GM19043 (cell line): ENCODE data around the gene CDC26.

ENCODE experiments used
- ATAC-seq: cut with Tn5 transposase; IDR thresholded peaks from one replicate; pipeline ENCODE4 v1.9.1; 2021; ENCODE audit warnings: low read depth; ENCODE audit not compliant: unreplicated experiment

CDC26 gene

GRCh38 chr9:113275157-113276131, at the start of gene CDC26, which contains the start of gene PRPF4:
Gene CDC26 (minus strand): TSS chr9:113275572. CDS start chr9:113272507, 3,065 bp downstream.
Gene PRPF4 (plus strand): TSS chr9:113275658. CDS start chr9:113275744, 86 bp downstream.
- ATAC-seq, result peak; percentile 99

GRCh38 chr9:113322671-113323070, 47.3 kb upstream of the CDC26 start:
- no peak for ATAC-seq

- ATAC-seq, result no peak
These were observed 44.7 kb upstream of the CDC26 start for GRCh38 chr9:113320051-113320450.

- no peak for ATAC-seq
These were observed 43.7 kb upstream of the CDC26 start for GRCh38 chr9:113319054-113319453.

- no peak for ATAC-seq
These were observed 42.4 kb upstream of the CDC26 start for GRCh38 chr9:113317777-113318176.

GRCh38 chr9:113316030-113316429, 40.7 kb upstream of the CDC26 start:
- ATAC-seq, result no peak

GRCh38 chr9:113315231-113315630, 39.9 kb upstream of the CDC26 start:
- ATAC-seq, result no peak

- ATAC-seq, result no peak
These were observed 37.9 kb upstream of the CDC26 start for GRCh38 chr9:113313261-113313660.

- ATAC-seq, result no peak
These were observed 36.6 kb upstream of the CDC26 start for GRCh38 chr9:113311961-113312360.

GRCh38 chr9:113310538-113310937, 35.2 kb upstream of the CDC26 start:
- ATAC-seq, result no peak

GRCh38 chr9:113309204-113309813, 33.9 kb upstream of the CDC26 start:
- ATAC-seq, result no peak

GRCh38 chr9:113307396-113307975, 32.1 kb upstream of the CDC26 start:
- no peak for ATAC-seq

GRCh38 chr9:113306566-113306965, 31.2 kb upstream of the CDC26 start:
- ATAC-seq, result no peak

GRCh38 chr9:113302792-113303418, 27.5 kb upstream of the CDC26 start, which contains the start of gene RNF183:
Gene RNF183 (minus strand): TSS chr9:113303376. CDS start chr9:113298184, 5,192 bp downstream.
- ATAC-seq, result no peak

GRCh38 chr9:113301548-113301947, 26.2 kb upstream of the CDC26 start:
- ATAC-seq, result no peak

- ATAC-seq, result no peak
These were observed 24.5 kb upstream of the CDC26 start for GRCh38 chr9:113299800-113300292.

GRCh38 chr9:113298924-113299770, 23.8 kb upstream of the CDC26 start:
- ATAC-seq, result no peak

- no peak for ATAC-seq
These were observed 22.9 kb upstream of the CDC26 start for GRCh38 chr9:113298311-113298710.

- ATAC-seq, result no peak
These were observed 21.6 kb upstream of the CDC26 start for GRCh38 chr9:113296796-113297558.
